ENCODE measurements around the gene SHC2. TPM values are rescaled to one million over a fixed set of nuclear protein-coding genes. Genes with fewer than 3 reads are reported as not detected.
A peak's percentile ranks its signal among the peaks of the same experiment; 100 is the strongest.

SHC2 gene
- total and polyA plus RNA-seq, 9 of the 15 experiments (the other 6 are each of a cell fraction or from before 2014, with no cell fraction given): 0.14 to 0.36 (median 0.17) TPM; not detected in 5

- TF ChIP-seq, protein P1, sequence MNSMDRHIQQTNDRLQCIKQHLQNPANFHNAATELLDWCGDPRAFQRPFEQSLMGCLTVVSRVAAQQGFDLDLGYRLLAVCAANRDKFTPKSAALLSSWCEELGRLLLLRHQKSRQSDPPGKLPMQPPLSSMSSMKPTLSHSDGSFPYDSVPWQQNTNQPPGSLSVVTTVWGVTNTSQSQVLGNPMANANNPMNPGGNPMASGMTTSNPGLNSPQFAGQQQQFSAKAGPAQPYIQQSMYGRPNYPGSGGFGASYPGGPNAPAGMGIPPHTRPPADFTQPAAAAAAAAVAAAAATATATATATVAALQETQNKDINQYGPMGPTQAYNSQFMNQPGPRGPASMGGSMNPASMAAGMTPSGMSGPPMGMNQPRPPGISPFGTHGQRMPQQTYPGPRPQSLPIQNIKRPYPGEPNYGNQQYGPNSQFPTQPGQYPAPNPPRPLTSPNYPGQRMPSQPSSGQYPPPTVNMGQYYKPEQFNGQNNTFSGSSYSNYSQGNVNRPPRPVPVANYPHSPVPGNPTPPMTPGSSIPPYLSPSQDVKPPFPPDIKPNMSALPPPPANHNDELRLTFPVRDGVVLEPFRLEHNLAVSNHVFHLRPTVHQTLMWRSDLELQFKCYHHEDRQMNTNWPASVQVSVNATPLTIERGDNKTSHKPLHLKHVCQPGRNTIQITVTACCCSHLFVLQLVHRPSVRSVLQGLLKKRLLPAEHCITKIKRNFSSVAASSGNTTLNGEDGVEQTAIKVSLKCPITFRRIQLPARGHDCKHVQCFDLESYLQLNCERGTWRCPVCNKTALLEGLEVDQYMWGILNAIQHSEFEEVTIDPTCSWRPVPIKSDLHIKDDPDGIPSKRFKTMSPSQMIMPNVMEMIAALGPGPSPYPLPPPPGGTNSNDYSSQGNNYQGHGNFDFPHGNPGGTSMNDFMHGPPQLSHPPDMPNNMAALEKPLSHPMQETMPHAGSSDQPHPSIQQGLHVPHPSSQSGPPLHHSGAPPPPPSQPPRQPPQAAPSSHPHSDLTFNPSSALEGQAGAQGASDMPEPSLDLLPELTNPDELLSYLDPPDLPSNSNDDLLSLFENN (IDR thresholded peaks at IDR 0.05; ENCODE audit: low read depth in 2 of 2, low read length in 2 of 2): 0 out of 4 replicates have a peak, but pooled peaks of 1 of the 2 experiments have one; percentile 21
- TF ChIP-seq GTF2E2 (tag; IDR thresholded peaks at IDR 0.05) (peak; percentile 66; the same call in 1 of the 2 replicates), STAT5B (CRISPR knock-in tag; IDR thresholded peaks at IDR 0.05) (no peak), RBM39 (optimal IDR thresholded peaks at IDR 0.05; ENCODE audit: low read depth, low read length) (no peak), ARID1B (IDR thresholded peaks at IDR 0.05) (no peak), MEIS2 (IDR thresholded peaks at IDR 0.05; ENCODE audit: partially characterized antibody) (no peak), ZNF644 (tag; IDR thresholded peaks at IDR 0.05; ENCODE audit: low read depth) (peak; percentile 97), MTA1 (IDR thresholded peaks at IDR 0.05; ENCODE audit: borderline replicate concordance) (no peak; the same call in 1 of the 2 replicates), TBP (optimal IDR thresholded peaks at IDR 0.05; ENCODE audit: low read depth, low read length) (peak; percentile 91), SRSF9 (IDR thresholded peaks at IDR 0.05; ENCODE audit: borderline replicate concordance, low read depth, low read length) (no peak), GMEB1 (CRISPR knock-in tag; IDR thresholded peaks at IDR 0.05) (peak; percentile 61), PCBP2 (IDR thresholded peaks at IDR 0.05; ENCODE audit: low read depth, low read length, poor library complexity, severe bottlenecking) (no peak), POLR2AphosphoS5 (IDR thresholded peaks at IDR 0.05; ENCODE audit: control insufficient read depth, insufficient read depth, low read depth, low read length) (peak; percentile 60; the same call in 1 of the 2 replicates), ZNF431 (CRISPR knock-in tag; IDR thresholded peaks at IDR 0.05) (peak; percentile 56; the same call in 1 of the 2 replicates), LCOR (CRISPR knock-in tag; IDR thresholded peaks at IDR 0.05) (peak; percentile 91), CCAR2 (IDR thresholded peaks at IDR 0.05; ENCODE audit: low read depth, low read length) (no peak)
- TF ChIP-seq, protein P2, sequence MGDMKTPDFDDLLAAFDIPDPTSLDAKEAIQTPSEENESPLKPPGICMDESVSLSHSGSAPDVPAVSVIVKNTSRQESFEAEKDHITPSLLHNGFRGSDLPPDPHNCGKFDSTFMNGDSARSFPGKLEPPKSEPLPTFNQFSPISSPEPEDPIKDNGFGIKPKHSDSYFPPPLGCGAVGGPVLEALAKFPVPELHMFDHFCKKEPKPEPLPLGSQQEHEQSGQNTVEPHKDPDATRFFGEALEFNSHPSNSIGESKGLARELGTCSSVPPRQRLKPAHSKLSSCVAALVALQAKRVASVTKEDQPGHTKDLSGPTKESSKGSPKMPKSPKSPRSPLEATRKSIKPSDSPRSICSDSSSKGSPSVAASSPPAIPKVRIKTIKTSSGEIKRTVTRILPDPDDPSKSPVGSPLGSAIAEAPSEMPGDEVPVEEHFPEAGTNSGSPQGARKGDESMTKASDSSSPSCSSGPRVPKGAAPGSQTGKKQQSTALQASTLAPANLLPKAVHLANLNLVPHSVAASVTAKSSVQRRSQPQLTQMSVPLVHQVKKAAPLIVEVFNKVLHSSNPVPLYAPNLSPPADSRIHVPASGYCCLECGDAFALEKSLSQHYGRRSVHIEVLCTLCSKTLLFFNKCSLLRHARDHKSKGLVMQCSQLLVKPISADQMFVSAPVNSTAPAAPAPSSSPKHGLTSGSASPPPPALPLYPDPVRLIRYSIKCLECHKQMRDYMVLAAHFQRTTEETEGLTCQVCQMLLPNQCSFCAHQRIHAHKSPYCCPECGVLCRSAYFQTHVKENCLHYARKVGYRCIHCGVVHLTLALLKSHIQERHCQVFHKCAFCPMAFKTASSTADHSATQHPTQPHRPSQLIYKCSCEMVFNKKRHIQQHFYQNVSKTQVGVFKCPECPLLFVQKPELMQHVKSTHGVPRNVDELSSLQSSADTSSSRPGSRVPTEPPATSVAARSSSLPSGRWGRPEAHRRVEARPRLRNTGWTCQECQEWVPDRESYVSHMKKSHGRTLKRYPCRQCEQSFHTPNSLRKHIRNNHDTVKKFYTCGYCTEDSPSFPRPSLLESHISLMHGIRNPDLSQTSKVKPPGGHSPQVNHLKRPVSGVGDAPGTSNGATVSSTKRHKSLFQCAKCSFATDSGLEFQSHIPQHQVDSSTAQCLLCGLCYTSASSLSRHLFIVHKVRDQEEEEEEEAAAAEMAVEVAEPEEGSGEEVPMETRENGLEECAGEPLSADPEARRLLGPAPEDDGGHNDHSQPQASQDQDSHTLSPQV (IDR thresholded peaks at IDR 0.05): peak; percentile 76; the same call in 1 of the 2 replicates
Observed at GRCh38 chr19:507286-508203, 46.7 kb upstream of the SHC2 start, which contains the start of gene TPGS1 (continued).

Measured in K562 (cell line).